Fibroblast of villous mesenchyme (primary cell): ENCODE measurements around the gene RAB8A. TPM values are rescaled to one million over a fixed set of nuclear protein-coding genes. Genes with fewer than 3 reads are reported as not detected.
"Not testable (repeated sequence)": the region's sequence is repeated elsewhere in the genome, so short reads cannot be mapped to it uniquely, and the experiment has no call there.

ENCODE experiments used
- DNase-seq: peaks from one replicate; pipeline ENCODE4 v3.0.0-alpha.2; 2010; ENCODE audit warnings: low read depth
- H3K4me3 ChIP-seq: 2 replicates; pipeline ENCODE4 v1.5.1; 2011; ENCODE audit warnings: low read depth, mild to moderate bottlenecking, low read length
- CTCF ChIP-seq: IDR thresholded peaks from 2 replicates; pipeline ENCODE4 v1.5.1; 2012; ENCODE audit warnings: low read depth, mild to moderate bottlenecking, low read length; ENCODE audit not compliant: insufficient read depth
- total RNA-seq: library from RNA; depleted of rRNA; stranded (reverse); fragments of >200 nt; gene quantifications from 2 replicates; pipeline ENCODE4 v1.2.3, GENCODE V29; 2012

RAB8A gene
- total RNA-seq, 1 donor = 92.0 TPM

GRCh38 chr19:16078759-16079707 lies 32.7 kb upstream of the RAB8A start:
- no peak for TF ChIP-seq CTCF
- peak overlapping the region; percentile 79 for H3K4me3 ChIP-seq
- DNase-seq = peak; percentile 98

- no peak for DNase-seq
- no peak overlapping the region for H3K4me3 ChIP-seq
- TF ChIP-seq CTCF = no peak
Measured at GRCh38 chr19:16084067-16084685, 27.5 kb upstream of the RAB8A start.

- TF ChIP-seq CTCF = no peak
- H3K4me3 ChIP-seq = no peak overlapping the region
- no peak for DNase-seq
Measured at GRCh38 chr19:16085115-16085514, 26.6 kb upstream of the RAB8A start.

GRCh38 chr19:16087404-16087803 lies 24.3 kb upstream of the RAB8A start:
- not testable (repeated sequence) for DNase-seq, H3K4me3 ChIP-seq

DNA sequence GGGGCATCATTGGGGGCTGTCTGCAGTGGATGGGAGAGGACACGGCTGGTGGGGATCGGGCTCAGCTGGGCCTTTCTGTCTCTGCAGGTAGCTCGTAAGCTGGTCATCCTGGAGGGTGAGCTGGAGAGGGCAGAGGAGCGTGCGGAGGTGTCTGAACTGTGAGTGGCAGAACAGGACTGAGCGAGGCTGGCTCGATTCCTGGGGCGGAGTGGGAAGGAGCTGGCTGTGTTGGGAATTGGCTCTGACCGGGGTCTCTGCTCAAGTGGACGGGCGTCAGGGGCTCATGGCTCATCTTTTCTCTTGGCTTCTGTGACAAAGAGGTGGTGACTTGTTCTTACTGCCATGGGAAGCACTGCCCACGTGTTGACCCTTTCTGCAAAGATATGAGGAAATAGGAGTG lies 23.7 kb upstream of the RAB8A start:
- TF ChIP-seq CTCF = no peak
- DNase-seq = no peak

DNA sequence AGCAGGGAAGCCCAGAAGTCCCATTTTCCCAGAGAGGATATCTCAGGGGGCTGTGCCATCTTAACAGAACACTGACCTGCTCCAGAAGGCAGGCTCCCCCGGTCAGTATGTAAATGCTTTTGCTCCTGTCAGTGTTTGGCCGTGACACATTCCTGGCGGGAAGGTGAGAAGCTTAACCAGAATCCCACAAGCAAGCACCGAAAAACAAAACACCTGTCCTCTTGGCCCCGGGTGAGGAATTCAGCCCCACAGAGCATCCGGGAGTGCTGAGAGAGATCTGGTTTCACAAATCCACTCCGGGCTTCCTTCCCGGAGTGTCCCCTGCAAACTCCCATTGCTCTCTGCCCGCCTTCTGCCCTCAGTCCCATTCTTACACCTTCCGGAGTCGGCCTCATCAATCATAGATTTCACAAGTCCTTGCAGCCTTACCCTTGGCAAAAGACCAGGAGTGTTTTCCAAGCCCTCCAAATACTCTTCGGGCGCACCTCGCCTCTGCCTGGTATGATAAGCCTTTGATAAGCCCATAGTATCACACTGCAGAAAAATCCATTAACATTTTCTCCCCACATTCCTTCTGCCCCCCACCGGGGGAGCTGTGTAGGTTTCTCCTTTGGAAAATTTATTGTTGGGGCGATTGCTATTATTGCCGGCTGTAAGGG lies 23.2 kb upstream of the RAB8A start:
- no peak for DNase-seq
- H3K4me3 ChIP-seq = no peak overlapping the region
- peak; percentile 20 for TF ChIP-seq CTCF

More for the DNA sequence above, 23.7 kb upstream of the RAB8A start:
- H3K4me3 ChIP-seq = no peak overlapping the region

- H3K4me3 ChIP-seq = no peak overlapping the region
- TF ChIP-seq CTCF = no peak
- no peak for DNase-seq
Measured at GRCh38 chr19:16089010-16089846, 22.5 kb upstream of the RAB8A start.
